ENCODE results near the gene WRNIP1.
"Not testable (repeated sequence)": the region's sequence is repeated elsewhere in the genome, so short reads cannot be mapped to it uniquely, and the experiment has no call there.

Gene WRNIP1

DNA sequence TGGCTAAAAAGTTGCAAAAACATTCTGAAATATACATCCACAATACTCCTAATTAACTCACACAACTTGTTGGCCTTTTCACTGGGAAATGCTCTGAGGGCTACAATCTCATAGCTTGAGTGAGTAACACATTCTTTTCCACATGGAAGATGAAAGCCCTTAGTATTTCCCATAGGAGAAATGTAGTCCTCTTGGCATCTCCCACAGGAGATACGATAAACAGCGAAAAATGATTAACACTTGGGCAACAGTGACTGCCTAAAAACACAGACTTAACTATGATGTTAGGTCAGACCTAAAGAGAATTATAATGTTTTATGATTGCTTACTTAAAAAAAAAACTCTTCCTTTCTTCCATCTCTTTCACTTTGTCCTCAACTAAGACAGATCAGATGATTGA lies 23.4 kb upstream of the WRNIP1 start:
- no peak for DNase-seq (ENCODE audit: low read depth)

DNA sequence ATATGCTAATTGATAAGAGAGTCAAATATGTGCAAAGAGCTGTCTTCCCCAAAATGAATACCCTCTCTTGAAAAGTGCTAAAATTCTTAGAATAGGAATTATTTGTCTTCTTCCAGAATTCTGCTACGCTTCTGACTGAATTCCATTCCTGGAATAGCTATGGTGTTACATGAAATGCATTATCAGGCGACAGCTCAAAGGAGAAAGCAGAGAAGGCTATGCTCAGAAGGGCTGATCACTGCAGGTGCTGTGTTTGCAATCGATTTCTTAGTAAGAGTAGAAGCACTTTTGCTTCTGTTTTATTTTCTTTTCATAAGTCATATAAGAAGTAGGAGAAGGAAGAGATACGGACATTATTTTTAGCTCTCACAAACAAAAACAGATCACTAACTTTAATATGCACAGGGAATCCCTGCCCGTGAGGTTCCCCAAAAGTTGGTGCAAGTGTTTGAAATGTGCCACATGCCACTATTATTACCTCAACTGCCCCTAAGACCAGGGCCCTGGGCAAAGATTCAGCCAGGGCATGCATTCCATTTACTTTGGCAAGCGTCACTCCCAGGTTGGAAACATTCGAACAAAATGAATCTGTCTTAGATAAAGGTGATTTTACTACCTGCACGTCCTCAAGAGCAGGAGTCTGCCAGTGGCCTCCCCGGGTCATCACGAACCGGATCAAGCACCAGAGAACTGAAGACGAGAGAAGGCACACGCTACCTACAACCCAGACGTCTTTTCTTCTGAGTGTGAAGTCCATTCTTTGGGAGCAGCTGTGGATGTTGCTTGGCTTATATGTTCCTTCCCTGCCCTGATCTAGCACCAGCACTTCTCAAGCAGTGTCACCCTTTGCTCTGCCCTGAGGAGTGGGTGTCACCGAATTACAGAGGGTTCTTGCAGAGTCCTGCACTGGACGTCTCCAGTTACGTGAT lies 21.6 kb upstream of the WRNIP1 start:
- no peak for DNase-seq (ENCODE audit: low read depth)

DNA sequence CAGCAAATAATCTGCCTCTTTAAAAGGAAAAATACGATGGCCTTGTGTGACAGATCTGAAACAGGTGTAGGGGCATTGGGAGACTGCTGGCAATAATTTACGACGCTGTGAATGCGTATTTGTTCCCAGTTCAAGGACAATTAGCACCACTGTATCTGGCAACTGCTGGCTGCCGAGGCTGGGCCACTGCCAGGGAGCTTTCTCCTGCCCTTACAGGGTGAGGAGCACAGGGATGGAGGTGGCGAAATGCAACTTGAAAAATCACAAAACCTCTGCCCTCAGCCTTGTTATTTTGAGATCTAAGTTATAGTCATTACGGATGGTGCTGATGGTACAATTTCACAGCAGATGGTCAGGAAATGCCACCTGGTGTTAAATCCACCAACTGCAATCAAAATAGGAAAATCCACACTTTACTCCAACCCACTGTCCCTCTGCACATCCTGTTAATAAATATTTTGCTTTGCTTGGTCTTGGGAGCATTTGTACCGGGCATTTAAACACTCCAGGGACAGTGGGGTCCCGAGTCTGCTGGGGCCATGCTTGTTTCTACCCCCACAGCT lies 20.9 kb upstream of the WRNIP1 start:
- no peak for DNase-seq (ENCODE audit: low read depth)

DNA sequence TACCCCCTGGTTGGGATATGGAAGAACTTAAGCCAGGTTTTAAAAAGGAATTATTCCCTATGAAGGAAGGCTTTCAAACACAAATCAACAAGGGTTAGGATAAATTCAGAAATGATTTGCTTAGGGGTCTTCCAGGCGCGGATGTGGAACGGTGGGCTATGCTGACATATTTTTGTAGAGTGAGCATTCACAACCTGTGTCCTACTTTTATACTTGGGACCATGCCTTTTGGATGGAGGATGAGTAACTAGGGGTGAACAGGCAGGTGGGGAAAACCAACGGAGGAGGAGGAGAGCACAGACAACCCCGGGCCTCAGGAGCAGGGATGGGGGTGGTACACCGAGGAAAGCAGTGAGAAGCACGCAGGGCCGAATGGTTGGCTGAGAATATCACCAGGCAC lies 20.4 kb upstream of the WRNIP1 start:
- no peak for DNase-seq (ENCODE audit: low read depth)

DNA sequence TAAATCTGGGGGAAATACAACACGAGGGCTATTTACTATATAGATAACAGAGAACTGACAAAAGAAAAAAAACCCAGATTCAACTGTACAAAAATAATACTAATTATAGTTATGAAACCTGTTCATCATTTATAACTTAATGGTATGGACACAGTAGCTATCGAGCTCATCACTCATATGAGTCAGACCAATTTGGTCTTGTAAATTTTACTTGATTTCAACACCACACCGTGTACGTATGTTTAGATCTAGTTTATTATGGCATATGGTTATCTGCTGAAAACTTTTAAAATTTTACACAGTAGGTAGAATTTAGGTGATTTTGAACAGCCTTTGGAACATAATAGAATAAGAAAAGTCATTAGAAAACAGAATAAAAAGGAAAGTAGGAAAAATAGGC lies 19.9 kb upstream of the WRNIP1 start:
- no peak for DNase-seq (ENCODE audit: low read depth)

DNA sequence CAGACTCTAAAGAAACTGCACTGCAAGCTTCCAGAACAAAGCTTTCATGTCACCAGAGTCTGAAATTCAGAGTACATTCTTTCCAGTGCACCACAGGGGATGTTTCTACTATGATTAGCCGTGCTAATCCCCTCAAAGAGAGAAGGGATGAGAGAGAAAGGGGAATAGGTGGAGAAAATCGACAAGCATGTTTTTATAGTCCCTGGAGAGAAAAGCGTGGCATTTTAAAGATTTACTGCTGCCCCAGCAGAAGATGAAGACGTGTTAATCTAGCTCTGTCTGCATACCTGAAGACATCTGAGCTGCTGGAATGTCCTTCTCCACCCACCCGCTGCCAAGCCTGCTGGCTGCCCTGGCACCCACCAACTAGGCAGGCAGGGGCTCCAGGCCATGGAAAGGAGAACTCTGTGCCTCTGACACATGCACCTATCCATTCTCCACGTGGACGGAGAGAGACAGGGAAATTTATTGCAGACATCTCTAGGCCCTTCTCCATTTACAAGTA lies 18.6 kb upstream of the WRNIP1 start:
- DNase-seq (ENCODE audit: low read depth), result no peak

DNA sequence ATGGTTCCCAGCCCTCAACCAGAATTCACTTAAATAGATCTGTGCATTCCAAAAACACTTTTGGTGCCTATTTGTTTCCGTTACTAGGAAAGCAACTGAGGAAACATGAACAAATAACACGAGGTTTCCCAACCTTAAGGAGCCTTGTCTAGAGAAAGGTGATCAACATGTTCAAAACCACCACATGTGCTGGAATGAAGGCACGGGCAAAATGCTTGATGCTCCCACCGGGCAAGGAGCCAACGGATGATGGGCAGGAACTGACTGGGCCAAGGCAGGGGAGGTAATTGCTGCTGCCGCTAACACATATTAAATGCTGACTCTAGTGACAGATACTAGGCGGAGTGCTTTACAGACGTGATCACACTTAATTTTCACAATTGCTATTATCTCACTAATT lies 17.0 kb upstream of the WRNIP1 start:
- no peak for DNase-seq (ENCODE audit: low read depth)

DNA sequence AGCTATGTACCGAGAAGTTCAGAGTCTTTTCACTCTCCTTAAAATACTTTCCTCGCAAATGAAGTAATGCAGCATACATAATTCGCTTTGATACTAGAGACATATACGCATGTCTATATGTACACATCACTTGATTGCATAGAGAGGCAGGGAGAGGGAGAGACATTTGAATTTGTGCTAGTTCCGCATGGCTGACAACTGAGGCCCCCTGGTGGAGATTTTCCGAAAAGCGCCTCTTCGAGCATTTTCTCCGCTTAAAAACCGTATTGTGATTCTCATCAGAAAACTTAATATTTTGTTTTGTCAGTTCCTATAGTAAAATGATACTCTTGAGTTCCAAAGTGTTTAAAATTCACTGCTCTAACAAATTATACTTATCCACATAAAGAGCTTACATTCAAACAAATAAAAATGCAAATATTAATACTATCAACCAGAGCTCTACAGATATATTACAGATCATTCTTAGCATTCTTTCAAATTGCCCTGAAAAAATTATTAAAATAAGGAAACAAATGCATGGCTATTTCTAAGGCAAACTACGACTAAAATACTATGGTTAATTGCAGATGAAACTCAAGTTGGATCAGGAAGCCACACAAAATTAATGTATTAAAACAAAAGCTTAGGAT lies 15.1 kb upstream of the WRNIP1 start:
- no peak for DNase-seq (ENCODE audit: low read depth)

DNA sequence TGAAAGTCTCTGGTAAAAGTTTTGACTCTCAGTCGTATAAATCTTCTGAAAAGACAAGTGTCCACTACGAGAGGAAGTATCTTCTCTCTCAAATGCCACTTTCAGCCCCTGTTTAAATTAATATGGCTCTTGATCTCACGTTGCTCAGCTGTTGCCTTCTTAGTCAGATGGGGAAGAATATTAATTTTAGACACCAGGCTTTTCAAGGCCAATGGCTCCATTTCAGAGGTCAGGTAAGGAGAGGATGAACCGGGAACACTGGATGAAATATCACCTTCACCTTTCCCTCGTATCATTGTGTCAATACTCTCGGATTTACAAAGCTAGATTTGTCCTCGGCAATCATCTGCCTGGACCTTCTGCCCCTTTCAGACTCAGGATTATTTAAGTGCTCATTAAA lies 14.4 kb upstream of the WRNIP1 start, which contains the start of gene MYLK4:
TSS of gene MYLK4 (minus strand) at position 91 of the 400 bp plus-strand sequence. CDS start 1,628 bp downstream, outside the sequence.
- DNase-seq (ENCODE audit: low read depth), result no peak

DNA sequence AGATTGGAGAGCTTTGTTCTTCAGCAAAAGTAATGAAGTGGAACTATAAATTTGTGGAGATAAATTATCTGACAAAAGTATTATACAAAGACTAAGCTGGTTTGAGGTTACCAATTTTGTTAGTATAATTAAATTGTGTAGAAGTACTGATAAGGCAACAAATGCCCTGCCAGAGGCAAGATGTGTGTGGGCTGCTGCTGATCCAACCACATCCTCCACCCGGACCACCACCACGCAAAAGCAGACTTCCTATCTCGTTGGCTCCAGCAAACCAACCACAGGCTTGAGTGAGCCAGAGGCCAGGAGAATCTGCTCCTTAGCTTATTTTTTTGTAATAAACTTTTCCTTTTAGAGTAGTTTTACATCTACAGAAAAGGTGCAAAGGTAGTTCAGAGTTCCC lies 13.3 kb upstream of the WRNIP1 start:
- DNase-seq (ENCODE audit: low read depth), result no peak

DNA sequence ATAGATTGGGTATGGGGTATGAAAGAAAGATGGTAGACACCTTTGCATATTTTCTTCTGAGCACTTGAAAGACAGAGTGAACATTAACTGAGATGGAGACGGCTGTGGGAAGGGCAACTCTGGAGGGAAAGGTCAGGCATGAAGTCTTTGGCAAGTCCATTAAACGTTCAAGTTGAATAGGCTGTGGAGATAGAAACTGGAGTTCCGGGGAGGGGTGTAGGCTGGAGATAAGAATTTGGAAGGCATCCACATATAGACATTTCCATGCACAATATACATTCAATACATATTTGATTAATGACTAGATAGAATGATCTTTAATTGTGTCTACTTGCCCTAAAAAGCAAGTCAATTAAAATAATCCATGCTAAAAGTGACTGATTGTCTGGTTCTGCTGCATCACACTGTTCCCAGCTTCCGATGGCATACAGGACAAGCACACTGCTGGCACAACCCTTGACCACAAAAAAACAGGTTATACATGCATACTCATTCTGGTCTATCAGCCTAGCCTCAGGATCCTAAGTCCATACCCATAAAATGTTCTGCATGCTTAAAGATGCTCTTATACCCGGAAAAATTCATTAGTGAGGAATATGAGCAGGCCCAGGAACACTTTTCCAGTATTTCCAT lies 12.6 kb upstream of the WRNIP1 start:
- no peak for DNase-seq (ENCODE audit: low read depth)

DNA sequence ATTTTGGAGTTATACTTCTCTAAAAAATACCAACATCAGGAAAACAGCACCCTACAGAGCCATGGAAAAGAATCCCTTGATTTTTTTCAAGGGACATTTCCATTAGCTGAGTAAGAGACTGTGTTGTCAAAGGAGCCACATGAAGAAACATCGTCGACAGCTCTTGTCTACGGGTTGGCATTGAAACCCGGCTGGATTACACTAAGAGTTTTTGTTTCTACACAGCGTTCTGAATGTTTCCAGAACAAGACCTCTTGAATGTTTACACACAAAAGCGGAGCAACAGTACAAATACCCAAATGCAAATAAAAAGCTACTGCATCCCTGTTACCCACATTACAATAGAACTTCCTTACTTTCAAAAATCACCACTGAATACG lies 12.1 kb upstream of the WRNIP1 start:
- no peak for DNase-seq (ENCODE audit: low read depth)

DNA sequence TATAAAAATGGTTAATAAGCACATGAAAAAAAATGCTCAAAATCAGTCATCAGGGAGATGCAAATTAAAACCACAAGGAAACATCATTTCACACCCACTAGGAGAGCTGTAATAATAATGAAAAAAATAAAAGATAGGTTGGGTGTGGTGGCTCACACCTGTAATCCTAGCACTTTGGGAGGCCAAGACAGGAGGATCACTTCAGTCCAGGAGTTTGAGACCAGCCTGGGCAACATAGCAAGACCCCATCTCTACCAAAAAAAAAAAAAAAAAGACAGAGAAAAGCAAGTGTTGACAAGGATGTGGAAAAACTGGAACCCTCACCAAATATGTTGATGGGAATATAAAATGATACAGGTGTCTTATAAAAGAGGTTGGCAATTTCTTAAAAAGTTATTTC lies 11.4 kb upstream of the WRNIP1 start:
- no peak for DNase-seq (ENCODE audit: low read depth)

DNA sequence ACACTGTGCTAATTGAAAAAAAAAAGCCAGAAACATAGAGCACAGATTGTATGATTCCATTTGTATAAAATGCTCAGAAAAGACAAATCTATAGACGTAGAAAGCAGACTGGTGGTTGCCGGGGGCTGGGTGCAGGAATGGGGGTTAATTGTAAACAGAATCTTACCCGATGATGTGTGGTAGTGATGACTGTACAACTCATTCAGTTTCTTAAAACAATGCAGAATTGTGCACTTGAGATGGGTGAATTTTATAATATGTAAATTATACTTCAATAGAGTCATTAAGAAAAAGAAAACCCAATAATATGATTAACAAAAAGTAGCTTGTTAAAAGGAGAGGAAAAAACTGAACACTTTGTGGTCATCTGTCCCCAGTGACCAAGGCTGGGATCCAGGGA lies 10.8 kb upstream of the WRNIP1 start:
- DNase-seq (ENCODE audit: low read depth), result no peak

DNA sequence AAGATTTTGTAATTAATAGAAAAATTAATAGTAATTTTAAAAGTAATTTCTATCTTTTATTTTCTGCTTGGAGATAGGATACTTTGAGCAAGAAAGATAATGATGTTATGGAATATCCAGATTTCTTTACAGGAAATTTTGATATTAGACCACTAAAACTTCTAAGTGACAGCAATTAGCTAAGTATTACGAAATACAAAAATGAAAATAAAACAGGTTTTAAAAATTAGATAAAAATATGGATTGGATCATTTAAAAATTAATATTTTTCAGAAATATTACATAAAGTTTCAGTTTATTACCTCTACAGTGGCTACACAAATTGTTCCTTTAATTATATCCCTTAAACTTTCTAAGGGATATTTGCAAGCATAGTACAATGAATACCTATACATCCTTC lies 10.3 kb upstream of the WRNIP1 start:
- no peak for DNase-seq (ENCODE audit: low read depth)

DNA sequence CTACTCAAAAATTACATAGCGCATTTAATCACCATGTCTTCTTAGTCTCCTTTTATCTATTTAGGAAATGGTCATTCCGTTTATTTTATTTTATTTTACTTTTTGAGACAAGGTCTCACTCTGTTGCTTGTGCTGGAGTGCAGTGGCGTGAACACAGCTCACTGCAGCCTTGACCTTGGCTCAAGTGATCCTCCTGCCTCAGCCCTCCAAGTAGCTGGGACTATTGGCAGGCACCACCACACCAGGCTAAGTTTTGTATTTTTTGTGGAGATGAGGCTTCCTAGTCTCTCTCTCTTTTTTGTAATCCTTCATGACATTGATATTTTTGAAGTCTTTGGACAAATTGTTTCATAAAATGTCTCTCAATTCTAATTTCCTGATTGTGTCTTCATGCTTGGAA lies 9.7 kb upstream of the WRNIP1 start:
- DNase-seq (ENCODE audit: low read depth), result no peak

DNA sequence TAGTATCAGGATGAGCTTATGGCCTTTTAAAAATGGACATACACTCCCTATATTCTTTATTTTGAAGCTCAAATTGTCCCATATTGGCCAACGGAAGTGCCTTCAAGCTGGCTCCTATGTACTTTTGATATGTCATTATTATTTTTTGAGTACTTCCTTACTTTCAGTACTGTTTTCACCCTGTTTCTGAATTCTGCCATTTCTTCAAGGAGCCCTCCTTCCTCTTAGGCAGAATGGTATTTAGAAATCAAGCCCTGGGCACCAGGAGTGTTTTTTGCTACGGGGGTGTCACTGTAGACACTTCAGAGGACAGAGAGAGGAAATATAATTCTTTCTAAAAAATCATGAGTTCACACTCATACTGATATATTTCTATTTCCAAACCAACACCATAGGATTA lies 9.0 kb upstream of the WRNIP1 start:
- no peak for DNase-seq (ENCODE audit: low read depth)

DNA sequence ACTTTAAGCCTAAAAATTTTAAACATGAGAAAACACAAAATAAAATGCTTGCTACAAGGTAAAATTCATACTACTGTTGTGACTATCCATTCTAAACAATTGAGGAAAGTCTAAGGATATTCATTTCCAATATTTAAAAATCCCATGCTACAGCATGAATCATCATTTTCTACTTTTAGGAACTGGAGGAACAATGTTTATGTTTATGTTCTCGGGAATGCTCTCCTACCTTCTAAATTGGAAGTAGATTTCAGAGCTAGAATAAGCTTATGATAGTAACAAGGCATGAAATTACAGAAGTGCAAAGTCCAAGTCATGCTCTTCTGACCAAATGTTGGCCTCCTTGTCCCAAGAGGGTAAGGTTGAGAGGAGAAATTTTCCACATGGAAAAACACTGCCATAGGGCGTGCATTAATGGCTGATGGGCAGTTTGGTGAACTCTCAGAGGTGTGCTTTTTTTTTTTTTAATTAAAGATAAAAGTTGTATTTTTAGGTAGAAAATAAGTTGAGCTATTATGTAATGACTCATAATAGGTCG lies 8.4 kb upstream of the WRNIP1 start:
- DNase-seq (ENCODE audit: low read depth), result no peak

DNA sequence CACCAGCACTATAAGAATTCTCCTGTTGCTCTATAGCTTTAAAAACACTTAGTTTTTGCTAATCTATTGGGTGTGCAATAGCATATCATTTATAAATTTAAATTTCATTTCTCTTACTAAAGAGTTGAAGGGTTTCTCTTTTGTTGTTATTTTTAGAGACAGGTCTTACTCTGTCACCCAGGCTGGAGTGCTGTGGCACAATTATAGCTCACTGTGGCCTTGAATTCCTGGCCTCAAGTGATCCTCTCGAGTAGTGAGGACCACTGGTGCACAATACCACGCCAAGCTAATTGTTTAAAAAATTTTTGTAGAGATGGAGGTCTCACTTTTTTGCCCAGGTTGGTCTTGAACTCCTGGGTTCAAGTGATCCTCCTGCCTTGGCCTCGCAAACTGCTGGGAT lies 6.2 kb upstream of the WRNIP1 start:
- no peak for DNase-seq (ENCODE audit: low read depth)

DNA sequence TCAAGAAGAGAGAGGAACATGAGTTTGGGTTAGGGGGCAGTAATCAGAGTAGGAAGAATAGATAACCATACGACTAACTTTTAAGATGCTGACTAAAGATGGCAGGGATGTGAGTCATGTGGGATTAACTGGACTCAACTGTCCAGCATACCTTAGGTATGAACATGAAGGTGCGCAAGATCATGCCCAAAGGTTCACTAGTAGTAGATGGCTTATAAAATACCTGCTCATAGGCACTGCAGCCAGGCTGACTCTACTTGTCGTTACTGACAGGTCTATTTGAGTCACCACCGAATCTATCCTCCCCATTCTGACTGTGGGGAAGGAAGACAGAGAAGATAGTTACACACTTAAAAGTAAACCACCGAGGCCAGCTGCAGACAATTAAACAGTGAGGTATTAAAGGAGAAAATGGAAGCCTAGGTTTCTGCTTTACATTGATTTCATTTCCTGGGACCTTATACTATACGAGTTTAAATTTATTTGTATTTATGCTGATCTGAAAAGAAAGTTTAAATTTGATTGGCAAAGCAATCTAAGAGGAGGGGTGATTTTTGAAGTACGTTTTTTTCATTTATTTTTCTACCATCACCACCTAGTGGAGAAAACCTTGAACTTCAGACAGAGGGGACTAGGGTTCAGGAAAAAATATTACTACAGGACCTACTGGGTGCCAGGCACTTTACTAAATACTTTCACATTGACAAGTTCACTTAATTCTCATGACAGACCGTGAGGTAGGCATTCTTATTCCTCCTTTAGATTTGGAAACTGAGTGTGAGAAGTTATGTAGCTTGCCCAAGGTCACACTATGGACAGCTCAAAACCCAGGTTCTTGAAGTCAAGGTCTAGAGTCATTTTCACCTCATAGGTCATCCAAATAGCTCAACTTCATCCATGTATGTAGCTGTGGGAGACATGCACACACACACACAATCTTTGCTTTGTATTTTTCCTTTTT lies 4.0 kb upstream of the WRNIP1 start:
- DNase-seq (ENCODE audit: low read depth), result no peak

DNA sequence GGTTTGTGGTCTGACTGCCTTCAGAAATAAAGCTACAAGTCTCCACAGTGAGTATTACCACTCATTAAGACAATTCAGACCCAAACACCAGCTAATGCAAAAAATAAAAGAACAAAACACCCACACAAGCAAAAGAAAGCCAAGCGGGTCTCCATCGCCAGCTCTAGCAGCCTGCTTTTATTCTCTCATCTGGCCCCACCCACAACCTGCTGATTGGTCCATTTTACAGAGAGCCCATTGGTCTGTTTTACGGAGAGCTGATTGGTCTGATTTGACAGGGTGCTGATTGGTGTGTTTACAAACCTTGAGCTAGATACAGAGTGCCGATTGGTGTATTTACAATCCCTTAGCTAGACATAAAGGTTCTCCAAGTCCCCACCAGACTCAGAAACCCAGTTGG lies 2.3 kb upstream of the WRNIP1 start:
- DNase-seq (ENCODE audit: low read depth), result not testable (repeated sequence)
